Effector memory CD8-positive, alpha-beta T cell (primary cell): Measurements from ENCODE around the gene SLC35D2.
"Not testable (repeated sequence)": the region's sequence is repeated elsewhere in the genome, so short reads cannot be mapped to it uniquely, and the experiment has no call there.

Source experiments
- ATAC-seq: fragments of 150-1000 bp; cut with Tn5 transposase; replicated peaks from 2 replicates; pipeline ENCODE4 v1.10.0; 2021; ENCODE audit warnings: mild to moderate bottlenecking, moderate library complexity
- DNase-seq, 3 experiments: peaks; one replicate each; pipeline ENCODE4 v3.0.0; 2021
- H3K27ac Mint-ChIP-seq, 2 donors: one replicate each; pipeline ENCODE4 v1.8.0; 2022; ENCODE audit warnings: mild to moderate bottlenecking in 2 of 2, mixed read lengths in 2 of 2, moderate library complexity in 2 of 2
- H3K27me3 Mint-ChIP-seq, 2 donors: one replicate each; pipeline ENCODE4 v1.8.0; 2022; ENCODE audit warnings: mixed read lengths in 2 of 2
- H3K36me3 Mint-ChIP-seq: one replicate; pipeline ENCODE4 v1.8.0; 2022; ENCODE audit warnings: mild to moderate bottlenecking, moderate library complexity, mixed read lengths; ENCODE audit not compliant: insufficient read depth
- H3K4me1 Mint-ChIP-seq, 2 donors: one replicate each; pipeline ENCODE4 v1.8.0; 2022; ENCODE audit warnings: low read depth in 2 of 2, mixed read lengths in 2 of 2
- H3K4me3 Mint-ChIP-seq, 2 donors: one replicate each; pipeline ENCODE4 v1.8.0; 2022; ENCODE audit warnings: mild to moderate bottlenecking in 2 of 2, mixed read lengths in 2 of 2, moderate library complexity in 2 of 2
- H3K9me3 Mint-ChIP-seq, 2 donors: one replicate each; pipeline ENCODE4 v1.8.0; 2022; ENCODE audit warnings: mixed read lengths in 2 of 2

Gene SLC35D2

GRCh38 chr9:96331236-96331947 lies 52.1 kb downstream of the SLC35D2 start:
- Mint-ChIP-seq H3K27me3 (no peaks in the 10 kb centered on the region), H3K9me3 (no peaks in the 10 kb centered on the region), H3K27ac (peak overlapping the region; percentile 3 to 75), H3K4me1 (no peaks in the 10 kb centered on the region), H3K36me3 (no peaks in the 10 kb centered on the region), H3K4me3 (no peak overlapping the region)
- no peak for ATAC-seq
- DNase-seq = no peak

GRCh38 chr9:96327694-96328352 lies 55.7 kb downstream of the SLC35D2 start:
- H3K27ac Mint-ChIP-seq = no peak overlapping the region
- peak; percentile 75 for ATAC-seq
- no peaks in the 10 kb centered on the region for H3K27me3 Mint-ChIP-seq
- no peaks in the 10 kb centered on the region for H3K36me3 Mint-ChIP-seq
- H3K4me3 Mint-ChIP-seq = no peak overlapping the region
- DNase-seq = peak; percentile 46 to 60 (median 53)
- H3K9me3 Mint-ChIP-seq = no peaks in the 10 kb centered on the region
- H3K4me1 Mint-ChIP-seq = no peaks in the 10 kb centered on the region

GRCh38 chr9:96323169-96323568 lies 60.3 kb downstream of the SLC35D2 start:
- Mint-ChIP-seq H3K4me1 (no peaks in the 10 kb centered on the region), H3K4me3 (no peak overlapping the region), H3K27me3 (no peaks in the 10 kb centered on the region), H3K36me3 (peaks cover 6% of the 10 kb centered on the region), H3K27ac (no peak overlapping the region), H3K9me3 (no peaks in the 10 kb centered on the region)
- no peak for ATAC-seq
- DNase-seq = no peak

- not testable (repeated sequence) for H3K4me1 Mint-ChIP-seq, H3K9me3 Mint-ChIP-seq, ATAC-seq, H3K27ac Mint-ChIP-seq, H3K27me3 Mint-ChIP-seq, DNase-seq, H3K36me3 Mint-ChIP-seq, H3K4me3 Mint-ChIP-seq
These were observed 60.8 kb downstream of the SLC35D2 start for GRCh38 chr9:96322736-96323135.

GRCh38 chr9:96322210-96322609 lies 61.3 kb downstream of the SLC35D2 start:
- not testable (repeated sequence) for H3K4me1 Mint-ChIP-seq, H3K27ac Mint-ChIP-seq

GRCh38 chr9:96321515-96321914 lies 62.0 kb downstream of the SLC35D2 start:
- Mint-ChIP-seq H3K4me1 (peaks cover 2 to 4% of the 10 kb centered on the region in 2 donors), H3K4me3 (no peak overlapping the region), H3K36me3 (peaks cover 6% of the 10 kb centered on the region), H3K27me3 (no peaks in the 10 kb centered on the region), H3K27ac (no peak overlapping the region), H3K9me3 (no peaks in the 10 kb centered on the region)
- ATAC-seq = no peak
- DNase-seq = no peak

More at GRCh38 chr9:96322210-96322609, 61.3 kb downstream of the SLC35D2 start:
- DNase-seq, H3K36me3 Mint-ChIP-seq, H3K4me3 Mint-ChIP-seq, ATAC-seq, H3K9me3 Mint-ChIP-seq, H3K27me3 Mint-ChIP-seq: not testable (repeated sequence)

- Mint-ChIP-seq H3K27me3 (no peaks in the 10 kb centered on the region), H3K9me3 (no peaks in the 10 kb centered on the region), H3K36me3 (peaks cover 6% of the 10 kb centered on the region), H3K4me3 (no peak overlapping the region), H3K4me1 (peaks cover 2 to 4% of the 10 kb centered on the region in 2 donors), H3K27ac (no peak overlapping the region)
- DNase-seq (no peak), ATAC-seq (no peak)
These were observed 62.7 kb downstream of the SLC35D2 start for GRCh38 chr9:96320749-96321280.

- H3K4me1 Mint-ChIP-seq = peaks cover 2 to 4% of the 10 kb centered on the region in 2 donors
- H3K27me3 Mint-ChIP-seq = no peaks in the 10 kb centered on the region
- no peak for ATAC-seq
- H3K4me3 Mint-ChIP-seq = no peak overlapping the region
- no peak for DNase-seq
- H3K9me3 Mint-ChIP-seq = no peaks in the 10 kb centered on the region
- peaks cover 6% of the 10 kb centered on the region for H3K36me3 Mint-ChIP-seq
- H3K27ac Mint-ChIP-seq = no peak overlapping the region
These were observed 64.5 kb downstream of the SLC35D2 start for GRCh38 chr9:96318921-96319565.

GRCh38 chr9:96317335-96317980 lies 66.1 kb downstream of the SLC35D2 start:
- H3K36me3 Mint-ChIP-seq = peaks cover 6% of the 10 kb centered on the region
- ATAC-seq (peak; percentile 56), DNase-seq (peak; percentile 29 to 48 (median 34))
- peak overlapping the region in 1 of 2 donors; percentile 29 for H3K27ac Mint-ChIP-seq
- H3K27me3 Mint-ChIP-seq = peaks cover 0 to 8% of the 10 kb centered on the region in 2 donors
- H3K4me1 Mint-ChIP-seq = peaks cover 2 to 4% of the 10 kb centered on the region in 2 donors
- H3K9me3 Mint-ChIP-seq = peaks cover 0 to 6% of the 10 kb centered on the region in 2 donors
- H3K4me3 Mint-ChIP-seq = no peak overlapping the region

GRCh38 chr9:96309850-96310249 lies 73.7 kb downstream of the SLC35D2 start:
- no peaks in the 10 kb centered on the region for H3K4me1 Mint-ChIP-seq
- no peaks in the 10 kb centered on the region for H3K36me3 Mint-ChIP-seq
- H3K27ac Mint-ChIP-seq = no peak overlapping the region
- DNase-seq = no peak
- ATAC-seq = no peak
- H3K27me3 Mint-ChIP-seq = peaks cover 12 to 31% of the 10 kb centered on the region in 2 donors
- peaks cover 0 to 6% of the 10 kb centered on the region in 2 donors for H3K9me3 Mint-ChIP-seq
- H3K4me3 Mint-ChIP-seq = no peak overlapping the region

GRCh38 chr9:96306958-96307357 lies 76.6 kb downstream of the SLC35D2 start:
- not testable (repeated sequence) for H3K4me3 Mint-ChIP-seq, H3K27ac Mint-ChIP-seq, H3K9me3 Mint-ChIP-seq, H3K36me3 Mint-ChIP-seq, ATAC-seq, DNase-seq, H3K4me1 Mint-ChIP-seq
- H3K27me3 Mint-ChIP-seq = peaks cover 12 to 20% of the 10 kb centered on the region in 2 donors

GRCh38 chr9:96305171-96305570 lies 78.3 kb downstream of the SLC35D2 start:
- no peaks in the 10 kb centered on the region for H3K9me3 Mint-ChIP-seq
- H3K27ac Mint-ChIP-seq = no peak overlapping the region
- DNase-seq (no peak), ATAC-seq (no peak)
- H3K4me3 Mint-ChIP-seq = no peak overlapping the region
- no peaks in the 10 kb centered on the region for H3K36me3 Mint-ChIP-seq
- H3K4me1 Mint-ChIP-seq = no peaks in the 10 kb centered on the region
- peaks cover 5 to 20% of the 10 kb centered on the region in 2 donors for H3K27me3 Mint-ChIP-seq

- no peak overlapping the region for H3K27ac Mint-ChIP-seq
- peaks cover under 1 to 14% of the 10 kb centered on the region in 2 donors for H3K27me3 Mint-ChIP-seq
- H3K4me1 Mint-ChIP-seq = no peaks in the 10 kb centered on the region
- no peaks in the 10 kb centered on the region for H3K36me3 Mint-ChIP-seq
- no peak overlapping the region for H3K4me3 Mint-ChIP-seq
- ATAC-seq (no peak), DNase-seq (no peak)
- H3K9me3 Mint-ChIP-seq = no peaks in the 10 kb centered on the region
These were observed 79.3 kb downstream of the SLC35D2 start for GRCh38 chr9:96304230-96304629.
